SK-N-SH (cell line): ENCODE data around the gene COMMD10. TPM values are rescaled to one million over a fixed set of nuclear protein-coding genes. Genes with fewer than 3 reads are reported as not detected.

ENCODE experiments used
- CTCF ChIA-PET: fragments of 300-600, 350-600 bp; formaldehyde crosslinking; extraction: SDS; loops from one replicate; lab custom pipeline; 2021; lab: Yijun Ruan, JAX
- POLR2A ChIA-PET: fragments of 350-600 bp; sonication (Branson Sonifier 250); formaldehyde crosslinking; extraction: SDS; loops from one replicate; lab custom pipeline; 2020; ENCODE audit warnings: antibody characterized with exemption, inconsistent platforms; lab: Yijun Ruan, JAX
- DNase-seq: peaks from one replicate; pipeline ENCODE4 v3.0.0; 2012
- H2AFZ ChIP-seq: fragments of 200-600 bp; sonication (generic); 2 replicates; pipeline ENCODE4 v1.8.1; 2016; ENCODE audit warnings: antibody characterized with exemption, mild to moderate bottlenecking, low read depth
- H3F3A ChIP-seq: fragments of 200-600 bp; sonication (generic); replicated peaks from 2 replicates; pipeline ENCODE3; 2016; ENCODE audit warnings: antibody characterized with exemption, mild to moderate bottlenecking; ENCODE audit not compliant: insufficient read depth
- H3K27ac ChIP-seq, 2 experiments: fragments of 200-500 bp in 1 of 2; fragments of 200-600 bp in 1 of 2; sonication (Bioruptor generic) in 1 of 2; sonication (generic), shearing (Covaris generic) in 1 of 2; 2 replicates each; pipeline versions ENCODE4 v1.5.1 to v1.6.1; 2014 to 2016; ENCODE audit warnings: low read depth in 2 of 2, inconsistent platforms in 1 of 2, low read length in 1 of 2, mild to moderate bottlenecking in 1 of 2, mixed read lengths in 1 of 2
- H3K27me3 ChIP-seq: fragments of 200-600 bp; sonication (generic), shearing (Covaris generic); 2 replicates; pipeline ENCODE4 v1.6.1; 2016; ENCODE audit warnings: mixed run types; ENCODE audit not compliant: insufficient read depth
- H3K36me3 ChIP-seq, 2 experiments: fragments of 200-500 bp in 1 of 2; fragments of 200-600 bp in 1 of 2; sonication (Bioruptor generic) in 1 of 2; sonication (generic) in 1 of 2; replicated peaks in 1 of 2; 2 replicates each; pipeline versions ENCODE3 to v1.5.1; 2014 to 2016; ENCODE audit warnings: low read length in 1 of 2, mild to moderate bottlenecking in 1 of 2; ENCODE audit not compliant: insufficient read depth in 2 of 2, control insufficient read depth in 1 of 2
- H3K4me1 ChIP-seq, 2 experiments: fragments of 200-500 bp in 1 of 2; fragments of 200-600 bp in 1 of 2; sonication (Bioruptor generic) in 1 of 2; sonication (generic), shearing (Covaris generic) in 1 of 2; 2 replicates each; pipeline versions ENCODE4 v1.5.1 to v1.6.1; 2014 to 2016; ENCODE audit warnings: low read depth in 1 of 2, low read length in 1 of 2, mixed run types in 1 of 2; ENCODE audit not compliant: insufficient read depth in 2 of 2, control insufficient read depth in 1 of 2
- H3K4me2 ChIP-seq: fragments of 200-600 bp; sonication (generic), shearing (Covaris generic); 2 replicates; pipeline ENCODE4 v1.6.1; 2017; ENCODE audit warnings: mixed run types
- H3K4me3 ChIP-seq, 2 experiments: fragments of 200-500 bp in 1 of 2; fragments of 200-600 bp in 1 of 2; sonication (Bioruptor generic) in 1 of 2; sonication (generic), shearing (Covaris generic) in 1 of 2; 2 replicates each; pipeline versions ENCODE4 v1.5.1 to v1.8.1; 2014 to 2016; ENCODE audit warnings: low read depth in 2 of 2, inconsistent platforms in 1 of 2, low read length in 1 of 2, mild to moderate bottlenecking in 1 of 2, mixed read lengths in 1 of 2, moderate library complexity in 1 of 2
- H3K79me2 ChIP-seq: fragments of 200-600 bp; sonication (generic); 2 replicates; pipeline ENCODE4 v1.8.1; 2017; ENCODE audit warnings: mild to moderate bottlenecking; ENCODE audit not compliant: insufficient read depth
- H3K9ac ChIP-seq: fragments of 200-600 bp; sonication (generic); 2 replicates; pipeline ENCODE4 v1.6.1; 2017; ENCODE audit warnings: mixed run types
- H3K9me2 ChIP-seq: fragments of 200-600 bp; sonication (generic); 2 replicates; pipeline ENCODE4 v1.6.1; 2017; ENCODE audit warnings: mixed run types
- H3K9me3 ChIP-seq: fragments of 200-600 bp; sonication (generic); 2 replicates; pipeline ENCODE4 v1.6.1; 2017; ENCODE audit warnings: mixed run types, mild to moderate bottlenecking, moderate library complexity
- H4K20me1 ChIP-seq: fragments of 200-600 bp; sonication (generic); 2 replicates; pipeline ENCODE4 v1.6.1; 2017; ENCODE audit warnings: mild to moderate bottlenecking, mixed run types; ENCODE audit not compliant: insufficient read depth
- EZH2phosphoT487 ChIP-seq: fragments of 200-600 bp; sonication (generic); IDR thresholded peaks from 2 replicates; pipeline ENCODE4 v1.6.1; 2017; ENCODE audit warnings: low read depth, mixed run types, mild to moderate bottlenecking, antibody characterized with exemption, moderate library complexity, borderline replicate concordance
- FOSL2 ChIP-seq: IDR thresholded peaks from 2 replicates; pipeline ENCODE4 v1.4.0; 2012; ENCODE audit warnings: low read depth, mild to moderate bottlenecking, moderate library complexity, borderline replicate concordance
- GABPA ChIP-seq: IDR thresholded peaks from 2 replicates; pipeline ENCODE4 v1.4.0; 2012; ENCODE audit warnings: low read depth, mild to moderate bottlenecking
- MAX ChIP-seq: IDR thresholded peaks from 2 replicates; pipeline ENCODE4 v1.4.0; 2012; ENCODE audit warnings: low read depth
- MEF2A ChIP-seq: IDR thresholded peaks from 2 replicates; pipeline ENCODE4 v1.4.0; 2012; ENCODE audit warnings: low read depth, borderline replicate concordance
- NFIC ChIP-seq: IDR thresholded peaks from 2 replicates; pipeline ENCODE4 v1.4.0; 2012; ENCODE audit warnings: borderline replicate concordance
- NRF1 ChIP-seq: IDR thresholded peaks from 2 replicates; pipeline ENCODE4 v1.6.1; 2012; ENCODE audit warnings: low read depth, mild to moderate bottlenecking, low read length
- POLR2AphosphoS5 ChIP-seq: IDR thresholded peaks from 2 replicates; pipeline ENCODE4 v1.6.1; 2012; ENCODE audit warnings: low read depth, low read length
- RCOR1 ChIP-seq: fragments of 150-350 bp; IDR thresholded peaks from 2 replicates; pipeline ENCODE4 v1.6.1; 2017; ENCODE audit warnings: antibody characterized with exemption, low read length
- RFX5 ChIP-seq: IDR thresholded peaks from 2 replicates; pipeline ENCODE4 v1.6.1; 2012; ENCODE audit warnings: mild to moderate bottlenecking, improper control_type of control experiment, low read length
- RXRA ChIP-seq: IDR thresholded peaks from 2 replicates; pipeline ENCODE4 v1.4.0; 2012; ENCODE audit warnings: low read depth, mild to moderate bottlenecking, borderline replicate concordance
- SMC3 ChIP-seq: IDR thresholded peaks from 2 replicates; pipeline ENCODE4 v1.6.1; 2012; ENCODE audit warnings: low read depth, low read length, improper control_type of control experiment
- TCF12 ChIP-seq: IDR thresholded peaks from 2 replicates; pipeline ENCODE4 v1.4.0; 2012
- TEAD4 ChIP-seq: IDR thresholded peaks from 2 replicates; pipeline ENCODE4 v1.4.0; 2012; ENCODE audit warnings: mild to moderate bottlenecking, borderline replicate concordance; ENCODE audit not compliant: insufficient read depth
- polyA plus RNA-seq, 3 experiments: library from polyadenylated mRNA; depleted of rRNA; stranded (reverse); fragments of >200 nt; gene quantifications; 2 replicates each; pipeline ENCODE4 v1.2.3, GENCODE V29; 2012
- TF ChIP-seq, protein P1 (sequence below): IDR thresholded peaks from 2 replicates; pipeline ENCODE4 v1.4.0; 2012; ENCODE audit warnings: low read depth, borderline replicate concordance
- TF ChIP-seq, protein P2 (sequence below): IDR thresholded peaks from 2 replicates; pipeline ENCODE4 v1.6.1; 2012; ENCODE audit warnings: mild to moderate bottlenecking, low read depth, low read length, moderate library complexity
- TF ChIP-seq, protein P3 (sequence below): IDR thresholded peaks from 2 replicates; pipeline ENCODE4 v1.4.0; 2012; ENCODE audit warnings: low read depth, borderline replicate concordance

Gene COMMD10
- polyA plus RNA-seq, 1 of the 3 experiments (the other 2 are of a cell fraction): 9.4 TPM

DNA sequence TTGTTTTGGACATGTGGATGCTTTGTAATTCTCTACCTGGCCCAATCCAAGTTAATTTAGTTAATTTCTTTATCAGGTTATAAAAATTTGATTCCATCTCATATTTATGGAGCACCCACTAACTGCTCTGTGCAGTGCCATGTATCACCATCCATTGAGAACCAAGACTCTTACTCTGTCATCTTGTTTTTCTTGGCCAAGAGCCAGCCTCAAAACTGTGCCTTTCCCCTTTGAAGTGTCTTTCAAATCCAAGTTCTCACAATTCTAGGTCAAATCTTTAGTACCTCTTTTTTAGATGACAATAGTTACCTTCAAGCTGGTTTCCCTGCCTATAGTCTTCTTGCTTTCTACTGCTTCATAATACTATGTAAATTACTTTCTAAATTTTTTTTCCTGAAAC is 3.2 kb downstream of the COMMD10 start:
- DNase-seq: no peak
- H3K9me3 ChIP-seq: no peaks in the 10 kb centered on the region
- H3K4me1 ChIP-seq: peaks cover 0 to 12% of the 10 kb centered on the region in 2 experiments; a peak in 2 of 4 replicates
- no peak overlapping the region for H3K27ac ChIP-seq
- no peak overlapping the region for H3K4me2 ChIP-seq
- no peak overlapping the region for H3K9ac ChIP-seq
- H3F3A ChIP-seq: no peaks in the 10 kb centered on the region
- ChIA-PET POLR2A (no interaction called here), CTCF (no interaction called here)
- peaks cover 41% of the 10 kb centered on the region for H3K79me2 ChIP-seq
- no peaks in the 10 kb centered on the region for H3K27me3 ChIP-seq
- H2AFZ ChIP-seq: no peak overlapping the region
- H4K20me1 ChIP-seq: no peaks in the 10 kb centered on the region
- H3K4me3 ChIP-seq: no peak overlapping the region
- peaks cover 24 to 44% of the 10 kb centered on the region in 2 experiments for H3K36me3 ChIP-seq
- no peak for TF ChIP-seq MAX
- TF ChIP-seq SMC3: no peak
- no peak for TF ChIP-seq TCF12
- no peak for TF ChIP-seq POLR2AphosphoS5
- no peak for TF ChIP-seq GABPA
- no peak for TF ChIP-seq EZH2phosphoT487
- TF ChIP-seq FOSL2: no peak
- TF ChIP-seq NFIC: no peak
- no peak for TF ChIP-seq NRF1
- TF ChIP-seq, protein P1, sequence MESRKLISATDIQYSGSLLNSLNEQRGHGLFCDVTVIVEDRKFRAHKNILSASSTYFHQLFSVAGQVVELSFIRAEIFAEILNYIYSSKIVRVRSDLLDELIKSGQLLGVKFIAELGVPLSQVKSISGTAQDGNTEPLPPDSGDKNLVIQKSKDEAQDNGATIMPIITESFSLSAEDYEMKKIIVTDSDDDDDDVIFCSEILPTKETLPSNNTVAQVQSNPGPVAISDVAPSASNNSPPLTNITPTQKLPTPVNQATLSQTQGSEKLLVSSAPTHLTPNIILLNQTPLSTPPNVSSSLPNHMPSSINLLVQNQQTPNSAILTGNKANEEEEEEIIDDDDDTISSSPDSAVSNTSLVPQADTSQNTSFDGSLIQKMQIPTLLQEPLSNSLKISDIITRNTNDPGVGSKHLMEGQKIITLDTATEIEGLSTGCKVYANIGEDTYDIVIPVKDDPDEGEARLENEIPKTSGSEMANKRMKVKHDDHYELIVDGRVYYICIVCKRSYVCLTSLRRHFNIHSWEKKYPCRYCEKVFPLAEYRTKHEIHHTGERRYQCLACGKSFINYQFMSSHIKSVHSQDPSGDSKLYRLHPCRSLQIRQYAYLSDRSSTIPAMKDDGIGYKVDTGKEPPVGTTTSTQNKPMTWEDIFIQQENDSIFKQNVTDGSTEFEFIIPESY: no peak
- no peak for TF ChIP-seq RFX5
- TF ChIP-seq MEF2A: no peak
- TF ChIP-seq RCOR1: no peak
- TF ChIP-seq, protein P2, sequence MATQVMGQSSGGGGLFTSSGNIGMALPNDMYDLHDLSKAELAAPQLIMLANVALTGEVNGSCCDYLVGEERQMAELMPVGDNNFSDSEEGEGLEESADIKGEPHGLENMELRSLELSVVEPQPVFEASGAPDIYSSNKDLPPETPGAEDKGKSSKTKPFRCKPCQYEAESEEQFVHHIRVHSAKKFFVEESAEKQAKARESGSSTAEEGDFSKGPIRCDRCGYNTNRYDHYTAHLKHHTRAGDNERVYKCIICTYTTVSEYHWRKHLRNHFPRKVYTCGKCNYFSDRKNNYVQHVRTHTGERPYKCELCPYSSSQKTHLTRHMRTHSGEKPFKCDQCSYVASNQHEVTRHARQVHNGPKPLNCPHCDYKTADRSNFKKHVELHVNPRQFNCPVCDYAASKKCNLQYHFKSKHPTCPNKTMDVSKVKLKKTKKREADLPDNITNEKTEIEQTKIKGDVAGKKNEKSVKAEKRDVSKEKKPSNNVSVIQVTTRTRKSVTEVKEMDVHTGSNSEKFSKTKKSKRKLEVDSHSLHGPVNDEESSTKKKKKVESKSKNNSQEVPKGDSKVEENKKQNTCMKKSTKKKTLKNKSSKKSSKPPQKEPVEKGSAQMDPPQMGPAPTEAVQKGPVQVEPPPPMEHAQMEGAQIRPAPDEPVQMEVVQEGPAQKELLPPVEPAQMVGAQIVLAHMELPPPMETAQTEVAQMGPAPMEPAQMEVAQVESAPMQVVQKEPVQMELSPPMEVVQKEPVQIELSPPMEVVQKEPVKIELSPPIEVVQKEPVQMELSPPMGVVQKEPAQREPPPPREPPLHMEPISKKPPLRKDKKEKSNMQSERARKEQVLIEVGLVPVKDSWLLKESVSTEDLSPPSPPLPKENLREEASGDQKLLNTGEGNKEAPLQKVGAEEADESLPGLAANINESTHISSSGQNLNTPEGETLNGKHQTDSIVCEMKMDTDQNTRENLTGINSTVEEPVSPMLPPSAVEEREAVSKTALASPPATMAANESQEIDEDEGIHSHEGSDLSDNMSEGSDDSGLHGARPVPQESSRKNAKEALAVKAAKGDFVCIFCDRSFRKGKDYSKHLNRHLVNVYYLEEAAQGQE: no peak
- TF ChIP-seq RXRA: no peak
- TF ChIP-seq, protein P3, sequence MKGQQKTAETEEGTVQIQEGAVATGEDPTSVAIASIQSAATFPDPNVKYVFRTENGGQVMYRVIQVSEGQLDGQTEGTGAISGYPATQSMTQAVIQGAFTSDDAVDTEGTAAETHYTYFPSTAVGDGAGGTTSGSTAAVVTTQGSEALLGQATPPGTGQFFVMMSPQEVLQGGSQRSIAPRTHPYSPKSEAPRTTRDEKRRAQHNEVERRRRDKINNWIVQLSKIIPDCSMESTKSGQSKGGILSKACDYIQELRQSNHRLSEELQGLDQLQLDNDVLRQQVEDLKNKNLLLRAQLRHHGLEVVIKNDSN: no peak
- no peak for TF ChIP-seq TEAD4
- no peaks in the 10 kb centered on the region for H3K9me2 ChIP-seq
